Body of pancreas (tissue), 4 donors: ENCODE measurements around the gene NAALADL1.

Experiments
- POLR2A ChIP-seq, 3 donors: fragments of 450-650 bp; IDR thresholded peaks; one replicate each; pipeline ENCODE4 v1.6.1; 2016; ENCODE audit warnings: antibody characterized with exemption in 3 of 3, mild to moderate bottlenecking in 2 of 3
- TF ChIP-seq, protein P1 (sequence below), 7 experiments: fragments of 450-650 bp in 4 of 7; fragments of 200-600 bp in 3 of 7; sonication (generic) in 3 of 7; IDR thresholded peaks; one replicate each; pipeline ENCODE4 v1.5.1; 2016 to 2019; ENCODE audit warnings: antibody characterized with exemption in 7 of 7

DNA sequence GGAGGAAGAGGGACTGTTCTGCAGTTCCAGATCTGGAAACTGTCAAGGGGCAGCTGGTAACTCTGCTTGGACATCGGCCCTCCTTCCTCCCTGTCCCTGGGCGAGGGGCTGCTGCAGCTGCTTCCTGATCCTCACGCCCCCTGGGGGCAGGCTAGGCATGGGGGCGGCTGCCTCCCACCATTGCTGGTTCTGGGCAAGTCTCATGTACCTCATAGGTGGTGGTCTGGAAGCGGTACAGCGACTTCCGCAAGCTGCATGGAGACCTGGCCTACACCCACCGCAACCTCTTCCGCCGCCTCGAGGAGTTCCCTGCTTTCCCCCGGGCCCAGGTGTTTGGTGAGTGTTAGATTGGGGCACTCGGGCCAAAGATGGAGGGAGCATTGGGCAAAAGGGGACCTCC is 26.1 kb downstream of the NAALADL1 start:
- TF ChIP-seq, protein P1, sequence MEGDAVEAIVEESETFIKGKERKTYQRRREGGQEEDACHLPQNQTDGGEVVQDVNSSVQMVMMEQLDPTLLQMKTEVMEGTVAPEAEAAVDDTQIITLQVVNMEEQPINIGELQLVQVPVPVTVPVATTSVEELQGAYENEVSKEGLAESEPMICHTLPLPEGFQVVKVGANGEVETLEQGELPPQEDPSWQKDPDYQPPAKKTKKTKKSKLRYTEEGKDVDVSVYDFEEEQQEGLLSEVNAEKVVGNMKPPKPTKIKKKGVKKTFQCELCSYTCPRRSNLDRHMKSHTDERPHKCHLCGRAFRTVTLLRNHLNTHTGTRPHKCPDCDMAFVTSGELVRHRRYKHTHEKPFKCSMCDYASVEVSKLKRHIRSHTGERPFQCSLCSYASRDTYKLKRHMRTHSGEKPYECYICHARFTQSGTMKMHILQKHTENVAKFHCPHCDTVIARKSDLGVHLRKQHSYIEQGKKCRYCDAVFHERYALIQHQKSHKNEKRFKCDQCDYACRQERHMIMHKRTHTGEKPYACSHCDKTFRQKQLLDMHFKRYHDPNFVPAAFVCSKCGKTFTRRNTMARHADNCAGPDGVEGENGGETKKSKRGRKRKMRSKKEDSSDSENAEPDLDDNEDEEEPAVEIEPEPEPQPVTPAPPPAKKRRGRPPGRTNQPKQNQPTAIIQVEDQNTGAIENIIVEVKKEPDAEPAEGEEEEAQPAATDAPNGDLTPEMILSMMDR (IDR thresholded peaks at IDR 0.05) = no peak
- no peak for TF ChIP-seq POLR2A (IDR thresholded peaks at IDR 0.05)
